T-cell (primary cell): ENCODE measurements around the gene RBM28. TPM values are rescaled to one million over a fixed set of nuclear protein-coding genes. Genes with fewer than 3 reads are reported as not detected.

Source experiments
- ATAC-seq, 4 experiments: fragments of 200-7000 bp in 3 of 4; fragments of 150-1000 bp in 1 of 4; cut with Tn5 transposase; replicated peaks in 1 of 4; 1 replicate in 3 of 4; 2 replicates in 1 of 4; pipeline ENCODE4 v1.10.0; 2021; ENCODE audit warnings: moderate library complexity in 3 of 4, mild to moderate bottlenecking in 2 of 4, moderate number of reproducible peaks in 1 of 4
- CTCF ChIA-PET, 2 donors: fragments of 300-600 bp; sonication (Branson Sonifier 250); formaldehyde crosslinking; loops; one replicate each; lab custom pipeline; 2022; ENCODE audit warnings: antibody characterized with exemption in 2 of 2; lab: Charles Lee
- POLR2A ChIA-PET, 2 donors: fragments of 300-600 bp; sonication (Branson Sonifier 250); formaldehyde crosslinking; loops; one replicate each; lab custom pipeline; 2022; ENCODE audit warnings: antibody characterized with exemption in 2 of 2; lab: Charles Lee
- DNase-seq, 35 experiments: peaks; one replicate each; pipeline versions ENCODE4 v3.0.0 to v3.0.0-alpha.2; 2013 to 2023
- H3K27ac ChIP-seq: one replicate; pipeline ENCODE4 v1.5.1; 2013; ENCODE audit warnings: low read length
- H3K27me3 ChIP-seq, 2 experiments: replicated peaks in 1 of 2; 1 replicate in 1 of 2; 2 replicates in 1 of 2; pipeline versions ENCODE4 v1.6.1 to v1.7.0; 2013; ENCODE audit warnings: low read length in 1 of 2, mixed read lengths in 1 of 2; ENCODE audit not compliant: control insufficient read depth in 2 of 2, insufficient read depth in 2 of 2; ENCODE audit errors: extremely low read depth in 1 of 2
- H3K36me3 ChIP-seq, 2 donors: 1 replicate in 1 of 2; 2 replicates in 1 of 2; pipeline versions ENCODE4 v1.6.1 to v1.7.0; 2013; ENCODE audit warnings: low read length in 1 of 2; ENCODE audit not compliant: control insufficient read depth in 2 of 2, insufficient read depth in 1 of 2; ENCODE audit errors: extremely low read depth in 1 of 2
- H3K4me1 ChIP-seq, 2 experiments: 1 replicate in 1 of 2; 2 replicates in 1 of 2; pipeline versions ENCODE4 v1.6.1 to v1.7.0; 2013; ENCODE audit warnings: low read length in 2 of 2, mixed read lengths in 1 of 2; ENCODE audit not compliant: insufficient read depth in 2 of 2, control insufficient read depth in 1 of 2; ENCODE audit errors: extremely low read depth in 1 of 2
- H3K4me3 ChIP-seq, 2 donors: 1 replicate in 1 of 2; 2 replicates in 1 of 2; pipeline versions ENCODE4 v1.5.1 to v1.7.0; 2013; ENCODE audit warnings: mild to moderate bottlenecking in 2 of 2, low read length in 1 of 2, moderate library complexity in 1 of 2; ENCODE audit not compliant: control insufficient read depth in 1 of 2; ENCODE audit errors: extremely low read depth in 1 of 2
- H3K9me3 ChIP-seq: 2 replicates; pipeline ENCODE4 v1.7.0; 2013
- H3K27ac Mint-ChIP-seq, 2 donors: one replicate each; pipeline ENCODE4 v1.8.0; 2020 to 2021; ENCODE audit warnings: mild to moderate bottlenecking in 2 of 2, mixed read lengths in 2 of 2
- H3K27me3 Mint-ChIP-seq, 2 donors: one replicate each; pipeline ENCODE4 v1.8.0; 2021 to 2022; ENCODE audit warnings: mixed read lengths in 2 of 2
- H3K36me3 Mint-ChIP-seq: one replicate; pipeline ENCODE4 v1.8.0; 2021; ENCODE audit warnings: mixed read lengths
- H3K4me1 Mint-ChIP-seq, 3 donors: one replicate each; pipeline ENCODE4 v1.8.0; 2020 to 2022; ENCODE audit warnings: mixed read lengths in 3 of 3, mild to moderate bottlenecking in 1 of 3
- H3K4me3 Mint-ChIP-seq, 3 donors: one replicate each; pipeline ENCODE4 v1.8.0; 2020 to 2022; ENCODE audit warnings: mild to moderate bottlenecking in 3 of 3, mixed read lengths in 3 of 3, moderate library complexity in 3 of 3
- H3K9me3 Mint-ChIP-seq, 3 donors: one replicate each; pipeline ENCODE4 v1.8.0; 2020 to 2022; ENCODE audit warnings: mixed read lengths in 3 of 3
- WGBS: methylation state at CpG from one replicate; pipeline ENCODE4 v1.1.5; 2013; ENCODE audit warnings: missing lambda C conversion rate; ENCODE audit not compliant: insufficient coverage; 5-methylcytosine and 5-hydroxymethylcytosine counted together
- total RNA-seq, 35 experiments: library from RNA in 6 of 35; stranded (reverse) in 6 of 35; fragments of 120-200 nt in 1 of 35; gene quantifications; one replicate each; pipeline versions ENCODE4 v1.2.1 to v1.2.4 and lab custom pipeline; 2013 to 2026

Gene RBM28
- total RNA-seq, 5 donors from 2014 or later (not counting 1 experiment from before 2014, with no cell fraction given), result 27.3 to 54.3 (median 41.9) TPM

- H3K9me3 Mint-ChIP-seq, result no peaks in the 10 kb centered on the region
- H3K27ac Mint-ChIP-seq, result no peak overlapping the region
- H3K27me3 ChIP-seq, result peaks cover 0 to 16% of the 10 kb centered on the region in 2 experiments
- POLR2A ChIA-PET, result no interaction called here
- H3K4me3 Mint-ChIP-seq, result no peak overlapping the region
- peaks cover 0 to 6% (median 0%) of the 10 kb centered on the region in 3 donors for H3K4me1 Mint-ChIP-seq
- no peak overlapping the region for H3K4me3 ChIP-seq
- CTCF ChIA-PET, result interaction anchor here (0.5 to 3.5 kb wide), 7 partner anchors 11 to 312 kb away, joined by 3 to 47 read pairs (median 3); no protein-coding TSS in a partner anchor
- peaks cover 6% of the 10 kb centered on the region for H3K36me3 Mint-ChIP-seq
- no CpG with 5 or more reads among the region's 2 CpGs for WGBS
- no peaks in the 10 kb centered on the region for H3K9me3 ChIP-seq
- no peak for DNase-seq
- H3K27me3 Mint-ChIP-seq, result peaks cover 0 to 5% of the 10 kb centered on the region in 2 donors
- H3K36me3 ChIP-seq, result peaks cover 4 to 18% of the 10 kb centered on the region in 2 donors
- H3K27ac ChIP-seq, result no peak overlapping the region
- H3K4me1 ChIP-seq, result peaks cover 0 to 8% of the 10 kb centered on the region in 2 experiments
- no peak for ATAC-seq
Observed at GRCh38 chr7:128389085-128389617, 45.4 kb upstream of the RBM28 start.

GRCh38 chr7:128388145-128388485 lies 44.4 kb upstream of the RBM28 start:
- DNase-seq, result no peak
- H3K4me3 ChIP-seq, result no peak overlapping the region
- H3K27ac Mint-ChIP-seq, result no peak overlapping the region
- H3K9me3 Mint-ChIP-seq, result no peaks in the 10 kb centered on the region
- peaks cover 2 to 11% of the 10 kb centered on the region in 2 donors for H3K36me3 ChIP-seq
- peaks cover 4% of the 10 kb centered on the region for H3K36me3 Mint-ChIP-seq
- H3K4me1 ChIP-seq, result peaks cover 0 to 8% of the 10 kb centered on the region in 2 experiments
- peaks cover 0 to 16% of the 10 kb centered on the region in 2 experiments for H3K27me3 ChIP-seq
- CTCF ChIA-PET, result interaction anchor here (0.5 to 3.5 kb wide), 11 partner anchors 11 to 621 kb away, joined by 3 to 47 read pairs (median 5); partner anchors contain the start of gene RBM28 (in 1 of the 2)
- peaks cover 0 to 5% of the 10 kb centered on the region in 2 donors for H3K27me3 Mint-ChIP-seq
- H3K4me3 Mint-ChIP-seq, result no peak overlapping the region
- H3K9me3 ChIP-seq, result no peaks in the 10 kb centered on the region
- WGBS, result no CpG with 5 or more reads among the region's 3 CpGs
- peaks cover 0 to 6% (median 0%) of the 10 kb centered on the region in 3 donors for H3K4me1 Mint-ChIP-seq
- ATAC-seq, result no peak
- no peak overlapping the region for H3K27ac ChIP-seq
- POLR2A ChIA-PET, result no interaction called here

GRCh38 chr7:128387216-128388144 lies 43.8 kb upstream of the RBM28 start:
- DNase-seq (peak in 33 of 35 experiments; percentile 12 to 79 (median 53)), ATAC-seq (peak; percentile 68 to 82 (median 80))
- CTCF ChIA-PET, result interaction anchor here (0.5 to 3.5 kb wide), 21 partner anchors 11 to 622 kb away, joined by 3 to 47 read pairs (median 4); partner anchors contain the start of gene RBM28 (in 2 of the 2)
- H3K9me3 ChIP-seq, result no peaks in the 10 kb centered on the region
- peaks cover 0 to 16% of the 10 kb centered on the region in 2 experiments for H3K27me3 ChIP-seq
- POLR2A ChIA-PET, result no interaction called here
- H3K27ac ChIP-seq, result no peak overlapping the region
- peaks cover 2 to 8% of the 10 kb centered on the region in 2 donors for H3K36me3 ChIP-seq
- no peaks in the 10 kb centered on the region for H3K9me3 Mint-ChIP-seq
- H3K4me1 ChIP-seq, result peaks cover 0 to 8% of the 10 kb centered on the region in 2 experiments
- WGBS, result 47% methylated on average over 20 of the region's 24 CpGs
- no peak overlapping the region for H3K4me3 ChIP-seq
- no peak overlapping the region for H3K27ac Mint-ChIP-seq
- H3K36me3 Mint-ChIP-seq, result no peaks in the 10 kb centered on the region
- H3K4me1 Mint-ChIP-seq, result peaks cover 0 to 6% (median 0%) of the 10 kb centered on the region in 3 donors
- no peak overlapping the region for H3K4me3 Mint-ChIP-seq
- H3K27me3 Mint-ChIP-seq, result peaks cover 0 to 5% of the 10 kb centered on the region in 2 donors

- H3K4me3 Mint-ChIP-seq, result no peak overlapping the region
- H3K4me1 Mint-ChIP-seq, result peaks cover 0 to 6% (median 0%) of the 10 kb centered on the region in 3 donors
- H3K27ac Mint-ChIP-seq, result no peak overlapping the region
- Histone ChIP-seq H3K27ac (no peak overlapping the region), H3K36me3 (no peaks in the 10 kb centered on the region), H3K4me3 (no peak overlapping the region), H3K27me3 (peaks cover 0 to 16% of the 10 kb centered on the region in 2 experiments), H3K9me3 (no peaks in the 10 kb centered on the region), H3K4me1 (peaks cover 0 to 8% of the 10 kb centered on the region in 2 experiments)
- DNase-seq (no peak), ATAC-seq (no peak)
- WGBS, result 61% methylated on average over 2 of the region's 4 CpGs
- POLR2A ChIA-PET, result interaction anchor here in 1 of 2 donors (0.5 kb wide), 1 partner anchor 14 kb away, joined by 4 read pairs; no protein-coding TSS in a partner anchor
- H3K36me3 Mint-ChIP-seq, result no peaks in the 10 kb centered on the region
- peaks cover 0 to 5% of the 10 kb centered on the region in 2 donors for H3K27me3 Mint-ChIP-seq
- CTCF ChIA-PET, result interaction anchor here (0.6 to 3.5 kb wide), 13 partner anchors 9 to 1424 kb away, joined by 3 to 47 read pairs (median 5); partner anchors contain the start of gene RBM28 (in 2 of the 2)
- H3K9me3 Mint-ChIP-seq, result no peaks in the 10 kb centered on the region
Observed at GRCh38 chr7:128385988-128386925, 42.5 kb upstream of the RBM28 start.

GRCh38 chr7:128384726-128385125 lies 41.0 kb upstream of the RBM28 start:
- H3K36me3 ChIP-seq, result no peaks in the 10 kb centered on the region
- 96% methylated on average over 3 of the region's 7 CpGs for WGBS
- DNase-seq (no peak), ATAC-seq (no peak)
- ChIA-PET POLR2A (no interaction called here), CTCF (interaction anchor here in 1 of 2 donors (0.7 kb wide), 1 partner anchor 29 kb away, joined by 3 read pairs; no protein-coding TSS in a partner anchor)
- no peak overlapping the region for H3K27ac ChIP-seq
- H3K4me3 ChIP-seq, result no peak overlapping the region
- peaks cover 0 to 6% (median 0%) of the 10 kb centered on the region in 3 donors for H3K4me1 Mint-ChIP-seq
- no peak overlapping the region for H3K4me3 Mint-ChIP-seq
- no peaks in the 10 kb centered on the region for H3K9me3 Mint-ChIP-seq
- H3K36me3 Mint-ChIP-seq, result no peaks in the 10 kb centered on the region
- H3K27me3 ChIP-seq, result peaks cover 0 to 19% of the 10 kb centered on the region in 2 experiments
- peaks cover 0 to 5% of the 10 kb centered on the region in 2 donors for H3K27me3 Mint-ChIP-seq
- H3K9me3 ChIP-seq, result no peaks in the 10 kb centered on the region
- peaks cover 0 to 11% of the 10 kb centered on the region in 2 experiments for H3K4me1 ChIP-seq
- peak overlapping the region in 1 of 2 donors; percentile 48 for H3K27ac Mint-ChIP-seq
